ENCODE results near the gene ZNF76.

DNA sequence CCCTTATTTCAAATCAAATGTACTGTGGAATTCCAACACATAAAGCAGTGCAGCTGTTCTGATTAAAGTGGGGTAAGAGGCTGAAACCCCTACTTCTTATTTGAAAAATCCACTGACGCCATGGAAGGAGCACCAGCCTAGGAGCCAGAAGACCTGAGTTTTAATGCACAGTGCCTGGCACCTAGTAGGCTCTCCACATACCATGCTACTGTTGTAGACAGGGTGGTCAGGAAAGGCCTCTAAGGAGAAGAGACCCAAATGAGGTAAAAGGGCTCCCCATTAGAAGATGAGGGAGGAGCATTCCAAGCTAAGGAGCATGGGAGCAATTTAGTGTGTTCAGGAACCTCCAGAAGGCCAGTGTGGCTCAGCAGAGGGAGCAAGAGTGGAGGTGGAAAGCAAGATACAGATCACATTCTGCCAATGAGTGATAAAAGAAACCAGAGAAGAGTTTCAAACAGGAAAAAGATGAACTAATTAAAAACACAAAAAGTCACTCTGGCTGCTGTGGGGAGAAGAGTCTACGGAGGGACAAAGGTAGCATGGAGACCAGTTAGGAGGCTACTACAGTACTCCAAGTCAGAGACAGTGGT lies 11.8 kb upstream of the ZNF76 start:
- TF ChIP-seq MYC (IDR thresholded peaks at IDR 0.05; ENCODE audit: low read depth, low read length): no peak
- TF ChIP-seq, protein P1, sequence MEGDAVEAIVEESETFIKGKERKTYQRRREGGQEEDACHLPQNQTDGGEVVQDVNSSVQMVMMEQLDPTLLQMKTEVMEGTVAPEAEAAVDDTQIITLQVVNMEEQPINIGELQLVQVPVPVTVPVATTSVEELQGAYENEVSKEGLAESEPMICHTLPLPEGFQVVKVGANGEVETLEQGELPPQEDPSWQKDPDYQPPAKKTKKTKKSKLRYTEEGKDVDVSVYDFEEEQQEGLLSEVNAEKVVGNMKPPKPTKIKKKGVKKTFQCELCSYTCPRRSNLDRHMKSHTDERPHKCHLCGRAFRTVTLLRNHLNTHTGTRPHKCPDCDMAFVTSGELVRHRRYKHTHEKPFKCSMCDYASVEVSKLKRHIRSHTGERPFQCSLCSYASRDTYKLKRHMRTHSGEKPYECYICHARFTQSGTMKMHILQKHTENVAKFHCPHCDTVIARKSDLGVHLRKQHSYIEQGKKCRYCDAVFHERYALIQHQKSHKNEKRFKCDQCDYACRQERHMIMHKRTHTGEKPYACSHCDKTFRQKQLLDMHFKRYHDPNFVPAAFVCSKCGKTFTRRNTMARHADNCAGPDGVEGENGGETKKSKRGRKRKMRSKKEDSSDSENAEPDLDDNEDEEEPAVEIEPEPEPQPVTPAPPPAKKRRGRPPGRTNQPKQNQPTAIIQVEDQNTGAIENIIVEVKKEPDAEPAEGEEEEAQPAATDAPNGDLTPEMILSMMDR (IDR thresholded peaks at IDR 0.05; ENCODE audit: low read depth, low read length): no peak
- TF ChIP-seq, protein P2, sequence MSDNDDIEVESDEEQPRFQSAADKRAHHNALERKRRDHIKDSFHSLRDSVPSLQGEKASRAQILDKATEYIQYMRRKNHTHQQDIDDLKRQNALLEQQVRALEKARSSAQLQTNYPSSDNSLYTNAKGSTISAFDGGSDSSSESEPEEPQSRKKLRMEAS (IDR thresholded peaks at IDR 0.05; ENCODE audit: low read depth, low read length): no peak

Data from NB4 (cell line).